ENCODE measurements around the gene ATP10B.

Gene ATP10B

GRCh38 chr5:160805376-160805775 lies 46.6 kb downstream of the ATP10B start:
- DNase-seq = no peak

DNA sequence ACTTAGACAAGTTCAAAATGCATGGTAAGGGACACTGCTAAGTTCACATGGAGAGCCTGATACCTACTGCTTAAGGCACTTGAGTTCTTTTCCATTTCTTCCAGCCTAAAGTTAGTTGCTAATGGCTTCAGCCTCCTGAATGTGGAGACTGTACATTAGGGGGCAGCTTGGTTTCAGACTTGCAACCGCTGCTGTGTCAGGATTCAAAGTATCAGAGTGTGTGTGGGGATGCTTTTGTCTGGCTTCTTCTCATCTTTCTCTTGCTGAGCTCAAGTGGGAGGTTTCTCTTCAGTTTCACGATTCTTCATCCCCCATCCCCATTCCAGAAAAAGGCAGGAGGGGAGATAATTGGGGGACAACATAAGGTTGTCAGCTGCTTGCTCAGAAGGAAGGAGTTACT lies 49.4 kb downstream of the ATP10B start:
- no peak for DNase-seq

DNA sequence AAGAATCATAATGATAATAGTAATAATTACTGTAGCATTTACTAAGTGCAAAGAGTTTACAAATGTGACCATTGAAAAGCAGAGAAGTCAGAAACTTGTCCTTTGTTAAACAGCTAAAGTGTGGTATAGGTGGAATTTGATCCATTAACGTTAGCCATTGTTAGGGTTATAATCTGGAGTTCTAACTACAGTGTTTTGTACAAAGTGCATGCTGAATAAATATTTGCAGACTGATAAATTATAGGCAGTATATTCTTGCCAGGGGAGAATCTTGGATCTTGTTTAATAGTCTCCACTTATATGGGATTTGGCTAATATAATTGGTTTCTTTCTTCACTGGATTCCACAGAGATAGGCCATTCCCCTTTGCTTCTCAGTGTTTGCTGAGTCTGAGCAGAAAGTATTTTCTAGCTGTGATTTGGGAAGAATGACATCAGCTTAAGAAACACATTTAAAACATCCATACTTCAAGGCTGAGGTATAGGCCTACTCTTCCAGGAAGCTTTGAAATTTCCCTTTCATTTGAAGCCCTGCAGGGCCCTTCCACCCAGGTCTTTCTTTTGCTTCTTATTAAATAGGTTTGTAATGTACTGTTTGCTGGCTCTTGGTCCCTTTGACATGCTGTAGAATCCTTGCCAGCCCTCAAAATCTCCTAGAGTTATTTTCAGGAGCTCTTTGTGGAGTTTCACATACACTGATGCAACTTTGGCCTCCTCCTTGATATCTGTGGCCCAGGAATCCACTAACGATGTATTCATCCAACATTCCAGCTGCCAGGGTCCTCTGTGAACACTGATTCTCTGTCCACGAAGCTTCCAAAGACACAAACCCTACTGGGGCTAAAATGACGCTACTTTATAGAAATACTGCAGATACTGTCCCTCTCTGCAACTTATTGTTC lies 51.4 kb downstream of the ATP10B start:
- no peak for DNase-seq

DNA sequence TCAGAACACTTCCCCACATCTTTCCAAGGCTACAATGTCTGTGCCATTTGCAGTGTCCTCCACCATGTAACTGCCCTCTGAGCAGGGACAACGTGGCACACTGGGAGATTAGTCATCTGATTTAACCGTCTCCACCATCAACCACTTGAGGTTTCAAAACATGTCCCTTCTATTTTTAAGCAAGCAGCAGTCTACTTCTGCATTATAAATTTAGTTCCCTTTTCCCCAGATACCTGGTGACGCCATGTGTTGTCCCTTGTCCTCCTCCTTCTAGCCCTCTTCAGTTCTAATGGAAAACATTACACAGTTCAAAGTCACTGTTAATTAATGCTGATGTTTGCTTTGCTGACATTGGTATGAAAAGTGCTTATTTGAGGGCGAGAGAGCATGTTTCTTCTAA lies 52.8 kb downstream of the ATP10B start:
- DNase-seq = peak; percentile 2 to 8

DNA sequence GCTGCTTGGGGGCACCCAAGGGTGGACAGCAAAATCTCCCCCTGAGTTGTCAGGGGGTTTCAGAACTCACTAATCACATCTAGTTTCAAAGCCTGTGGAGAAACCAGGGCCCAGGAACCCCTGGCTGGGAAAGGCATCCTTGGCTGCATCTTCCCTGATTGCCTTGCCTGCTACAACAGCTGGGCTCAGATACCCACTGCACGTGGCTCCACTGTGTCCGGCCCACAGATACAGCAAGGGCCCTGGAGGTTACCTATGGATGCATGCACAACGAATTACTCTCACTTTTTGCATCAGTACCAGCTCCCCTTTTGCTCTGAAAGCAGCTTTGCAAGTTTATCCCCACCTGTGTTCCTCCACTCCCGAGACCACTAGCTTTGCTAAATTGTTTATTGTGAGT lies 55.0 kb downstream of the ATP10B start:
- no peak for DNase-seq

- DNase-seq = no peak
These were observed 58.5 kb downstream of the ATP10B start for GRCh38 chr5:160793530-160793899.

DNA sequence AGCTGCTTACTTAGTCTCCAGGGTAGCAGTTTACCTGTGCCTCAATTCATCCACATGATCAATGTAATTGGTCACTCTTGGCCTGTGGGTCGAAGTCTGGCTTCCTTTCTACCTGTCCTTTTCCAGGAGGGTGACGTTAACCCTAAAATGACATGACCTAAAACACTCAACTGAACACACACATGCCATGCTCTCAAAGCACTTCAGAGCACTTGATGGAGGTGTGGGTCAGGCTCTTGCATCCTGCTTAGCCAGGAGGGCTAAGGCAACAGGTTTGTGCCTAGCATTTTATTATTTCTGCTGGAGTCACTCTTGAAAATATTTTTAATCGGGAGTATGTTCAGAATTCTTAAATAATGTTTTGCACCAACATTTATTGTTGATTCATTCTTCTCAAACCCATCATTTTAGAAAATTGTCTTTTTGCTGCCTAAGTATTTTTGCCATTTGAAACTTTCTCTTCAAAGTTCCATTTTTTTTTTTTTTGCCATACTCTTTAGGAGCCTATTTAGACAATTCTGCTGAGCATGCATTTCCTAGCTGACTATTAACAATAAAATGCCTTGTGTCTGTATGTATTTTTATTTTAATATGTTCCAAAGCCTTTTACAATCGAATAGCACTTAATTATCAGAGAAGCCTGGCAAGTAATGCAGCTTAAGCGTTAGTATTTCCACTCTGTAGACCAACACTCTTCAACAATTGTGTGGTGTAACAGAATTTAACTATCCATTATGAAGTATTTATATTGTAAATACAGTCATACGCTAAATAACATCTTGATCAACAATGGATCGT lies 59.1 kb downstream of the ATP10B start:
- DNase-seq = no peak

- DNase-seq = no peak
These were observed 59.7 kb downstream of the ATP10B start for GRCh38 chr5:160792281-160792680.

DNA sequence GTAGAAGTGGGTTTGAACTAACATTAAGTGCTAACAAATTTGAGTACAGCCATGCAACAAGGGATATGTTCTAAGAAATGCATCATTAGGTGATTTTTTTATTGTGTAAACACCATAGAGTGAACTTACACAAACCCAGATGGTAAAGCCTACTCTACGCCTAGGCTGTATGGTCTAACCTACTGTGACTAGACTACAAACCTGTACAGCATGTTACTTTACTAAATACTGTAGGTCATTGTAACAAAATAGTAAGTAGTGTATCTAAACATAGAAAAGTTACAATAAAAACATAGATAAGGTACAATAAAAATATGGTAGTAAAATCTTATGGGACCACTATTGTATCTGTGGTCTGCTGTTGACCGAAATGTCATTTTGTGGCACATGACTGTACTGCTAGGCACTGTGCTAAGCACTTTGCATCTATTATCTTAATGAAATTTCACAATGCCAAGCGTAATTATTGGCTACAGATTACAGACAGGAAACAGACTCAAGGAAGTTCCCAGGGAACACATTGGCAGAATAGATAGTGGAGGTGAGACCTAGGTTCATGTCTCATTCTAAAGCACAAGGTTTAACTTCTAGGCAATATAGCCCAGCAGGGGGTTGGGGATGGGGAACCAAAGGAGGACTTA lies 62.7 kb downstream of the ATP10B start:
- DNase-seq = no peak

DNA sequence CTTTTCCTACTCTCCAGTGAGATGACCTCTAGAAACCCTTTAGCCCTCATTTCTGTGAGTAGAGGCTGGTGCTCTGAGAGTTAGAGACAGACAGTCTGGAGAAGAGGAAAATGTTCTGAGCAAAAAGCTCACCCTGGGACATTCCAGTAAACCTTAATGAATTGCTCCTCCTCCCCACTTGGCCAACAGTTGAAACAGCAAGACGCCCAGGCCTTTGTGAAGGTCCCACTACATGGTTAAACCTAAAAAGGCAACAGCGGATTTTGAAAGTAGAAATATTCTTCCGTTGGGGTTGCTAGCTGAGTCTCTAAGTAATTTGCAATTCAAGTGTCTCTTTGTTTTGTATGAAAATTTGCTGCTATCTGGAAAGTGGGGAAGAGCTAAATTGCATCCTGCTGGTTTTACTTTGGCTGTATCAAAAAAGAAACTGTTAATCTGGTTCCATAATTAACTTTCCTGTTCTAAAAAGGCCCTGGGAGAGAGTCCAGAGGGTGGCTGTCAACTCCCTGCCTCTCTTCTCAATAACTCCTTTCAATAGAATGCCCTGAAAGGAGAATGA lies 63.8 kb downstream of the ATP10B start:
- DNase-seq = no peak

DNA sequence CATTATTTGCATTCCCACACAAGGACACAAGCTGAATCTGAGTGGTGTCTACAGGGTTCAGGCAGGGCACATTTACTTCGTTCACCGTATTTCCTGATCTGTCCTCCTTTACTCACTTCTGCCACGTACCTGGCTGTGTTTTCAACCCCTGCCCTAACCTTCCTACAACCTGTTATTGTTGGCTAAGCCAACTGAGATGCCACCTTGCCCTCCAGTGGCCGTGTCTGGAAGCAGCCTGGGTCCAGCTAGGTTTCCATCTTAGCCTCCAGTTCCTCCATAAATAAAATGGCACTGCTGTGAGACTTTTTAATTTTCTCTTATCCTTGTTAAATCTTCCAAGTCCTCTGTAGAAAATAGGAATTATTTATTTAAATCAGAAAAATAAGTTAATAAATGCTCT lies 64.8 kb downstream of the ATP10B start:
- peak in 1 of 2 donors; percentile 13 for DNase-seq

GRCh38 chr5:160774666-160775315 lies 77.2 kb downstream of the ATP10B start:
- DNase-seq = no peak

DNA sequence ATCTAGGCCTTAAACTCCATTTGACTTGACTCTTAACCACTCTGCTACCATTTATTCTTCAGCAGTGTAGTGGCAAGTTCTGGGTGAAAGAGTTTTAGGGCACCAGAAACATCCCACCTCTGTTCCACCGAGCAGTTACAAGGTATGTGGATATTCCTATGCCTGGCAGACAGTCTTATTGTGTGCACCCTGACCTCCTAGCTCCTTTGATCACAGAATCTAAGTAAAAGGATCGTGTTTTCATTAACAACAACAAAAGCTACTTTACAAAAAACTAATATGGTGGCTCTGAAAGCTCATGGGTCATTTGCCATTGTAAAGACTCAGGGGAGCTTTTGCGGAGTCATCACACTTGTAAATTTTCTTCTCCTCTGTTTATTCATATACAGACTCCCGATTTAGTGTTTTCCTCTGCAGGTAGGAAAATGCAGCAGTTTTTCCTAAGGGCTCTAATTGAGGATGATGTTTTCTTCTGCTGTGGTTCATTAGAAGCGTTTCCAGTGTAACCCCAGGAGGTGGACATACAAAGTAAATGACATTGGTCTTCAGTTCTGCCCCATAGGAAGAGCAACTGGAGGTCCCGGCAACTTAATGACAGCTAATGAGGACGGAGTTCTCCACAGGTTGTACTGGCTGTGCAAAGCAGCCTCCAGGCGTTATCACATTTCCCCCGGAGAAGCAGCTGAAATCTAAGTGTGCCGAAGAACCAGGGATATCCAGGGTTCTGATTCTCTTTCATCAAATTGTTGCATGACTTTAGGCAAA lies 78.2 kb downstream of the ATP10B start:
- no peak for DNase-seq

GRCh38 chr5:160772854-160773253 lies 79.2 kb downstream of the ATP10B start:
- no peak for DNase-seq

- DNase-seq = no peak
These were observed 81.3 kb downstream of the ATP10B start for GRCh38 chr5:160770718-160771117.

- DNase-seq = no peak
These were observed 82.7 kb downstream of the ATP10B start for GRCh38 chr5:160769301-160769700.

DNA sequence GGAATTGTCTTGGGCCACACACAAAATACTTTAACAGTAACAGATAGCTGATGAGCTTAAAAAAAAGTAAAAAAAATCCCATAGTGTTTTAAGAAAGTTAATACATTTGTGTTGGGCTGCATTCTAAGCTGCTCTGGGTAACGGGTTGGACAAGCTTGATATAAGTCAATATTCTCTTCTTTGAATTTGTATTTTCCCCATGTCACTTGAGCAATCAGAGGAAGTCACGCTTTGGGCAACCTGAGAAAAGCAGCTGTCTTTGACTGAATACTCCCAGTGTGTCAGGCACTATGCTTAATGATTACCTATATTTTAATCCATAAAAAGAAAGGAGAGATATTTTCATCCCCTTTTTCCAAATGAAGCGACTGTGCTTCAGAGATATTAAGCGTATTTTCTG lies 84.9 kb downstream of the ATP10B start:
- no peak for DNase-seq

DNA sequence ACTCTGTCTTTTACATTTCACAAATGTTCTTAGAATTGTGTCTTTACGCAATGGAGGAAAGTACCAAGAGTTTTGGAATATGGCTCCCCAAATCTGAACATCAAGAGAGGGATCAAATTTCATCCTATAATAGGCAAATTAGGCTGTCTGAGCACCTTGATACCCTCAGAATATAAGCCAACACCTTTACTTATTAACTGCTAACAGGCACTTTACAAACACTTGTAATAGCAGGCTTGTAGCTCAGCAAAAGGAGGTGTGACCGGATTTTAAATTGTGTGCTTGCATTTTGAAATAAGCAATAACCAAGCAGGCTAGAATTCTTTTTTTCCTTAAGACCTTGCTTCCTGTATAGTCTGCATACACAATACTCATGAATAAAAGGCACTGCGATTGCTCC lies 92.0 kb downstream of the ATP10B start:
- no peak for DNase-seq

- DNase-seq = no peak
These were observed 94.8 kb downstream of the ATP10B start for GRCh38 chr5:160757194-160757593.

DNA sequence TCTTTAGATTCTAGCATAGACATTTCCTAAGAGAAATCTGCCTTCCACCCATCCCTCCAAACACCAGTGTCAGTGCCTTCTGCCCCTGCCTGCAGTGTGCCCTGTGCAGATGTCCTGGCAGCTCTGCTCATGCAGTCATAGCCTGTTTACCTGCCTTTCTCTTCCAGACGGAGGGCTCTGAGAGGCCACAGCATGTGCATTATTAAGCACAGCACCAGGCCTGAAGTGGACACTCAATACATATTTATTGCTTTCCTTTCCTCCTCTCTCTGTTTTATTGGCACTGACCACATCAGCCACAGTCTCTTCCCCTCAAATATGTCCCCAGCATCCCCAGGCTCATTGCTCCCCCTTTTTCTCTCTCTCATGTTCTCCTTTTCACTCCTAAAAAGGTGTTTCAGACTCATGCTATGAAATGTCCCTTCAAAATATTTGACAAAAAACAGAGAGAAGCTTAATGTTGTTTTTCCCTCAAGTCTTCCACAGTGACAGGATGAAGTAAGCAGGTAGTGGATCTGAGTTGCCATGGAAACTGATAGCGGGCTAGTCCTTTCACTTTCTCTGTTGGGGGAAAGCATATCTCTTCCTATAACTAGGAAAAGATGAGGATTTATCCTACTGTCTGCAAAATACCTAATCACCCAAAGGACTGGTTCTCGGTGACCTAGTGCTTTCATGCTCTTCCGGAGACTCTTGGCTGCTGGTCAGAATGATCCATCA lies 100.9 kb downstream of the ATP10B start:
- no peak for DNase-seq

- no peak for DNase-seq
These were observed 102.3 kb downstream of the ATP10B start for GRCh38 chr5:160749682-160750081.

Measured in CD4-positive, alpha-beta T cell treated with Interferon alpha-2 for 1 hour (primary cell).